ENCODE results near the gene PLCXD3.

GRCh38 chr5:41347569-41347968 lies 162.8 kb downstream of the PLCXD3 start:
- TF ChIP-seq CTCF (IDR thresholded peaks at IDR 0.05) = no peak
- TF ChIP-seq POLR2AphosphoS5 (IDR thresholded peaks at IDR 0.05; ENCODE audit: low read depth, low read length) = no peak
- TF ChIP-seq REST (IDR thresholded peaks at IDR 0.05; ENCODE audit: insufficient read depth in 1 of 2, low read depth in 2 of 2, low read length in 1 of 2) = no peak
- no peak for TF ChIP-seq SIN3A (IDR thresholded peaks at IDR 0.05; ENCODE audit: borderline replicate concordance, insufficient read depth, low read depth, low read length)
- no peak for TF ChIP-seq TCF7L2 (IDR thresholded peaks at IDR 0.05; ENCODE audit: low read depth, low read length)

Measured in Panc1 (cell line).